Panc1 (cell line): Measurements from ENCODE around the gene PCCA. TPM values are rescaled to one million over a fixed set of nuclear protein-coding genes. Genes with fewer than 3 reads are reported as not detected.

ENCODE experiments used
- ATAC-seq: fragments of 200-7000 bp; cut with Tn5 transposase; 2 replicates; pipeline ENCODE4 v1.9.1; 2020; ENCODE audit warnings: mild to moderate bottlenecking, moderate library complexity
- BruUV-seq: library from RNA; stranded (reverse); fragments of 400-500 nt; replicated peaks from 2 replicates; lab custom pipeline; 2021; lab: Mats Ljungman, UMichigan
- CTCF ChIA-PET: fragments of 300-600 bp; sonication (Branson Sonifier 250); formaldehyde crosslinking; loops from one replicate; lab custom pipeline; 2022; ENCODE audit warnings: antibody characterized with exemption; lab: Charles Lee
- POLR2A ChIA-PET: fragments of 300-600 bp; sonication (Branson Sonifier 250); formaldehyde crosslinking; loops from one replicate; lab custom pipeline; 2022; ENCODE audit warnings: antibody characterized with exemption; lab: Charles Lee
- DNase-seq: peaks from one replicate; pipeline ENCODE4 v3.0.0-alpha.2; 2010; ENCODE audit warnings: low read depth, low spot score
- H3K27ac ChIP-seq: 2 replicates; pipeline ENCODE4 v1.5.1; 2011; ENCODE audit warnings: mild to moderate bottlenecking, low read length, inconsistent platforms
- H3K27me3 ChIP-seq: fragments of 200-500 bp; sonication (Bioruptor generic); 2 replicates; pipeline ENCODE4 v1.6.0; 2014; ENCODE audit warnings: low read length, inconsistent platforms; ENCODE audit not compliant: control insufficient read depth, insufficient read depth
- H3K36me3 ChIP-seq: fragments of 200-500 bp; sonication (Bioruptor generic); 2 replicates; pipeline ENCODE4 v1.5.1; 2014; ENCODE audit warnings: inconsistent platforms, mild to moderate bottlenecking, low read length, moderate library complexity; ENCODE audit not compliant: control insufficient read depth, insufficient read depth
- H3K4me1 ChIP-seq: 2 replicates; pipeline ENCODE4 v1.5.1; 2011; ENCODE audit warnings: inconsistent platforms, mild to moderate bottlenecking, low read length, moderate library complexity; ENCODE audit not compliant: control insufficient read depth, insufficient read depth
- H3K4me3 ChIP-seq, 2 experiments: 2 replicates each; pipeline ENCODE4 v1.5.1; 2011 to 2012; ENCODE audit warnings: low read depth in 2 of 2, low read length in 2 of 2, mild to moderate bottlenecking in 2 of 2, inconsistent platforms in 1 of 2, moderate library complexity in 1 of 2
- H3K9me3 ChIP-seq: fragments of 200-500 bp; sonication (Bioruptor generic); 2 replicates; pipeline ENCODE4 v1.5.1; 2014; ENCODE audit warnings: low read depth, mild to moderate bottlenecking, inconsistent platforms, low read length, moderate library complexity; ENCODE audit not compliant: control insufficient read depth, insufficient read depth
- POLR2AphosphoS5 ChIP-seq: IDR thresholded peaks from 2 replicates; pipeline ENCODE4 v1.6.1; 2012; ENCODE audit warnings: mild to moderate bottlenecking, low read depth, low read length, moderate library complexity
- SIN3A ChIP-seq: IDR thresholded peaks from 2 replicates; pipeline ENCODE4 v1.6.1; 2012; ENCODE audit warnings: low read depth, mild to moderate bottlenecking, low read length, moderate library complexity, borderline replicate concordance; ENCODE audit not compliant: insufficient read depth
- TCF7L2 ChIP-seq: IDR thresholded peaks from 2 replicates; pipeline ENCODE4 v1.6.1; 2011; ENCODE audit warnings: mild to moderate bottlenecking, low read depth, low read length, inconsistent platforms
- in situ Hi-C: cut with HindIII; loops from 2 replicates; pipeline ENCODE4 v1.10.0; 2016; ENCODE audit warnings: low sequenced_read_pairs, low pct_unique_long_range_greater_than_20kb
- intact Hi-C: fragments of 100-400 bp; cut with micrococcal nuclease; formaldehyde crosslinking; loops from one replicate; pipeline ENCODE4 v1.10.0; 2022; ENCODE audit not compliant: unreplicated experiment
- total RNA-seq: library from RNA; stranded (reverse); gene quantifications from one replicate; pipeline ENCODE4 v1.2.1, GENCODE V29; 2021; ENCODE audit not compliant: unreplicated experiment
- TF ChIP-seq, protein P1 (sequence below): fragments of 450-650 bp; IDR thresholded peaks from 2 replicates; pipeline ENCODE4 v1.5.1; 2017; ENCODE audit warnings: mild to moderate bottlenecking
- TF ChIP-seq, protein P2 (sequence below), 2 experiments: IDR thresholded peaks; 2 replicates each; pipeline ENCODE4 v1.6.1; 2011 to 2012; ENCODE audit warnings: low read depth in 2 of 2, control low read depth in 1 of 2, low read length in 1 of 2, mild to moderate bottlenecking in 1 of 2, moderate library complexity in 1 of 2; ENCODE audit not compliant: insufficient read depth in 1 of 2

The PCCA gene
- total RNA-seq, 1 experiment from 2014 or later = 14.7 TPM

DNA sequence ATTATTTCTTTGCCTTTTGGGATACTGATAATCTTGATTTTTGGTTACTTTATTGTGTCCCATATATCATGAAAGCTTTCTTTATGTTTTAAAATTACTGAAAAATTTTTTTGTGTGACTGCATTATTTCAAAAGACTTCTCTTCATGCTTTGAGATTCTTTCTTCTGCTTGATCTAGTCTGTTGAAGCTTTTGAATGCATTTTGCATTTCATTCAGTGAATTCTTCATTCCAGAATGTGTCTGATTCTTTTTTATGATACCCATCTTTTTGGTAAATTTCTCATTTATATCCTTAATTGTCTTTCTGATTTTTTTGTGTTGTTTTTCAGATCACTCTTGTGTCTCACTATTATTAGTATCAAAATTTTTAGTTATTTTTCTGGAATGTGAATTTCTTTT, 289.6 kb downstream of the PCCA start:
- Histone ChIP-seq H3K36me3 (no peaks in the 10 kb centered on the region), H3K27me3 (no peaks in the 10 kb centered on the region), H3K4me1 (no peaks in the 10 kb centered on the region), H3K4me3 (no peak overlapping the region), H3K9me3 (peaks cover 5% of the 10 kb centered on the region; the same call in 1 of the 2 replicates), H3K27ac (no peak overlapping the region; the same call in 1 of the 2 replicates)
- CTCF ChIA-PET = no interaction called here
- no peak for DNase-seq
- in situ Hi-C loops (no loop called here), intact Hi-C loops (no loop called here)
- no TSS peak for BruUV-seq
- no peak for ATAC-seq
- TF ChIP-seq POLR2AphosphoS5 = no peak
- TF ChIP-seq, protein P1, sequence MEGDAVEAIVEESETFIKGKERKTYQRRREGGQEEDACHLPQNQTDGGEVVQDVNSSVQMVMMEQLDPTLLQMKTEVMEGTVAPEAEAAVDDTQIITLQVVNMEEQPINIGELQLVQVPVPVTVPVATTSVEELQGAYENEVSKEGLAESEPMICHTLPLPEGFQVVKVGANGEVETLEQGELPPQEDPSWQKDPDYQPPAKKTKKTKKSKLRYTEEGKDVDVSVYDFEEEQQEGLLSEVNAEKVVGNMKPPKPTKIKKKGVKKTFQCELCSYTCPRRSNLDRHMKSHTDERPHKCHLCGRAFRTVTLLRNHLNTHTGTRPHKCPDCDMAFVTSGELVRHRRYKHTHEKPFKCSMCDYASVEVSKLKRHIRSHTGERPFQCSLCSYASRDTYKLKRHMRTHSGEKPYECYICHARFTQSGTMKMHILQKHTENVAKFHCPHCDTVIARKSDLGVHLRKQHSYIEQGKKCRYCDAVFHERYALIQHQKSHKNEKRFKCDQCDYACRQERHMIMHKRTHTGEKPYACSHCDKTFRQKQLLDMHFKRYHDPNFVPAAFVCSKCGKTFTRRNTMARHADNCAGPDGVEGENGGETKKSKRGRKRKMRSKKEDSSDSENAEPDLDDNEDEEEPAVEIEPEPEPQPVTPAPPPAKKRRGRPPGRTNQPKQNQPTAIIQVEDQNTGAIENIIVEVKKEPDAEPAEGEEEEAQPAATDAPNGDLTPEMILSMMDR = no peak
- TF ChIP-seq TCF7L2 = no peak
- POLR2A ChIA-PET = no interaction called here

DNA sequence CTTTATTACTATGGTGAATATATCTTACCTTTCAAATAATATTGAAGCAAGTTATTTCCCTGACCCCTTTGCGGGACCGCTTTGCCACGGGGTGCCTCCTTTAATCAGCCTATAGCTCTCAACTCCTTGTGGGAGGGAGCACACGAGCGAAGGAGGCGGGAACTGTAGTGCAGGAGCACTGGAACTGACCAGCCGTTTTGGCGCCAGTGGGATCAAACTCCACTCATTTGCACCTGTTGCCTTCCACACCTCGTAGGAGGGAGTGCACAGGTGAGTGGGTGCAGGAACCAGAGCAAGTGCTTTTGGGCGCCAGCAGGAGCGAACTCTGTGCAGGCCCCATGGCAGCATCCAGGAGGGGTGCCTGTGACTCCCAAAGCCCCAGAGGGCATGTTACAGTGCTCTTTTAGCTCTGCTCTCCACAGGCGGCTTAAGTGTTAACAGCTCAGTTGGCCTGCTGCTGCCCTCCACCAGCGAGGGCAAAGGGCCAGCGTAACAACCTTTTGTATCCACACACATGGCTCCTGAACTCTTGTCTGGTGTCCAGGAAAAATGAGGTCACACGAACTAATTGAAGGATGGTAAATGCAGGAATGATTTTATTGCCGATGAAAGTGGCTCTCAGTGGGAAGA, 292.8 kb downstream of the PCCA start:
- H3K36me3 ChIP-seq = no peaks in the 10 kb centered on the region
- no peak overlapping the region for H3K4me3 ChIP-seq
- H3K4me1 ChIP-seq = no peaks in the 10 kb centered on the region
- H3K27me3 ChIP-seq = no peaks in the 10 kb centered on the region
- in situ Hi-C loops (no loop called here), intact Hi-C loops (loop anchor here (10.0 kb wide), 1 partner anchor 503 kb away; no protein-coding TSS in a partner anchor)
- DNase-seq (no peak), ATAC-seq (no peak)
- ChIA-PET POLR2A (no interaction called here), CTCF (no interaction called here)
- peaks cover 5% of the 10 kb centered on the region; the same call in 1 of the 2 replicates for H3K9me3 ChIP-seq
- peak overlapping the region; percentile 59; the same call in 1 of the 2 replicates for H3K27ac ChIP-seq
- no TSS peak for BruUV-seq
- TF ChIP-seq TCF7L2 (no peak), SIN3A (no peak), POLR2AphosphoS5 (no peak)
- TF ChIP-seq, protein P2, sequence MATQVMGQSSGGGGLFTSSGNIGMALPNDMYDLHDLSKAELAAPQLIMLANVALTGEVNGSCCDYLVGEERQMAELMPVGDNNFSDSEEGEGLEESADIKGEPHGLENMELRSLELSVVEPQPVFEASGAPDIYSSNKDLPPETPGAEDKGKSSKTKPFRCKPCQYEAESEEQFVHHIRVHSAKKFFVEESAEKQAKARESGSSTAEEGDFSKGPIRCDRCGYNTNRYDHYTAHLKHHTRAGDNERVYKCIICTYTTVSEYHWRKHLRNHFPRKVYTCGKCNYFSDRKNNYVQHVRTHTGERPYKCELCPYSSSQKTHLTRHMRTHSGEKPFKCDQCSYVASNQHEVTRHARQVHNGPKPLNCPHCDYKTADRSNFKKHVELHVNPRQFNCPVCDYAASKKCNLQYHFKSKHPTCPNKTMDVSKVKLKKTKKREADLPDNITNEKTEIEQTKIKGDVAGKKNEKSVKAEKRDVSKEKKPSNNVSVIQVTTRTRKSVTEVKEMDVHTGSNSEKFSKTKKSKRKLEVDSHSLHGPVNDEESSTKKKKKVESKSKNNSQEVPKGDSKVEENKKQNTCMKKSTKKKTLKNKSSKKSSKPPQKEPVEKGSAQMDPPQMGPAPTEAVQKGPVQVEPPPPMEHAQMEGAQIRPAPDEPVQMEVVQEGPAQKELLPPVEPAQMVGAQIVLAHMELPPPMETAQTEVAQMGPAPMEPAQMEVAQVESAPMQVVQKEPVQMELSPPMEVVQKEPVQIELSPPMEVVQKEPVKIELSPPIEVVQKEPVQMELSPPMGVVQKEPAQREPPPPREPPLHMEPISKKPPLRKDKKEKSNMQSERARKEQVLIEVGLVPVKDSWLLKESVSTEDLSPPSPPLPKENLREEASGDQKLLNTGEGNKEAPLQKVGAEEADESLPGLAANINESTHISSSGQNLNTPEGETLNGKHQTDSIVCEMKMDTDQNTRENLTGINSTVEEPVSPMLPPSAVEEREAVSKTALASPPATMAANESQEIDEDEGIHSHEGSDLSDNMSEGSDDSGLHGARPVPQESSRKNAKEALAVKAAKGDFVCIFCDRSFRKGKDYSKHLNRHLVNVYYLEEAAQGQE (IDR thresholded peaks at IDR 0.05; ENCODE audit: insufficient read depth in 1 of 2, low read depth in 2 of 2, low read length in 1 of 2) = no peak
- TF ChIP-seq, protein P1 = no peak
